T-cell (primary cell): ENCODE data around the gene DERL2. TPM values are rescaled to one million over a fixed set of nuclear protein-coding genes. Genes with fewer than 3 reads are reported as not detected.
"Not testable (repeated sequence)": the region's sequence is repeated elsewhere in the genome, so short reads cannot be mapped to it uniquely, and the experiment has no call there.

Experiments used
- ATAC-seq, 4 experiments: fragments of 200-7000 bp in 3 of 4; fragments of 150-1000 bp in 1 of 4; cut with Tn5 transposase; replicated peaks in 1 of 4; 1 replicate in 3 of 4; 2 replicates in 1 of 4; pipeline ENCODE4 v1.10.0; 2021; ENCODE audit warnings: moderate library complexity in 3 of 4, mild to moderate bottlenecking in 2 of 4, moderate number of reproducible peaks in 1 of 4
- CTCF ChIA-PET, 2 donors: fragments of 300-600 bp; sonication (Branson Sonifier 250); formaldehyde crosslinking; loops; one replicate each; lab custom pipeline; 2022; ENCODE audit warnings: antibody characterized with exemption in 2 of 2; lab: Charles Lee
- POLR2A ChIA-PET, 2 donors: fragments of 300-600 bp; sonication (Branson Sonifier 250); formaldehyde crosslinking; loops; one replicate each; lab custom pipeline; 2022; ENCODE audit warnings: antibody characterized with exemption in 2 of 2; lab: Charles Lee
- DNase-seq, 35 experiments: peaks; one replicate each; pipeline versions ENCODE4 v3.0.0 to v3.0.0-alpha.2; 2013 to 2023
- H3K27ac ChIP-seq: one replicate; pipeline ENCODE4 v1.5.1; 2013; ENCODE audit warnings: low read length
- H3K27me3 ChIP-seq, 2 experiments: replicated peaks in 1 of 2; 1 replicate in 1 of 2; 2 replicates in 1 of 2; pipeline versions ENCODE4 v1.6.1 to v1.7.0; 2013; ENCODE audit warnings: low read length in 1 of 2, mixed read lengths in 1 of 2; ENCODE audit not compliant: control insufficient read depth in 2 of 2, insufficient read depth in 2 of 2; ENCODE audit errors: extremely low read depth in 1 of 2
- H3K36me3 ChIP-seq, 2 donors: 1 replicate in 1 of 2; 2 replicates in 1 of 2; pipeline versions ENCODE4 v1.6.1 to v1.7.0; 2013; ENCODE audit warnings: low read length in 1 of 2; ENCODE audit not compliant: control insufficient read depth in 2 of 2, insufficient read depth in 1 of 2; ENCODE audit errors: extremely low read depth in 1 of 2
- H3K4me1 ChIP-seq, 2 experiments: 1 replicate in 1 of 2; 2 replicates in 1 of 2; pipeline versions ENCODE4 v1.6.1 to v1.7.0; 2013; ENCODE audit warnings: low read length in 2 of 2, mixed read lengths in 1 of 2; ENCODE audit not compliant: insufficient read depth in 2 of 2, control insufficient read depth in 1 of 2; ENCODE audit errors: extremely low read depth in 1 of 2
- H3K4me3 ChIP-seq, 2 donors: 1 replicate in 1 of 2; 2 replicates in 1 of 2; pipeline versions ENCODE4 v1.5.1 to v1.7.0; 2013; ENCODE audit warnings: mild to moderate bottlenecking in 2 of 2, low read length in 1 of 2, moderate library complexity in 1 of 2; ENCODE audit not compliant: control insufficient read depth in 1 of 2; ENCODE audit errors: extremely low read depth in 1 of 2
- H3K9me3 ChIP-seq: 2 replicates; pipeline ENCODE4 v1.7.0; 2013
- H3K27ac Mint-ChIP-seq, 2 donors: one replicate each; pipeline ENCODE4 v1.8.0; 2020 to 2021; ENCODE audit warnings: mild to moderate bottlenecking in 2 of 2, mixed read lengths in 2 of 2
- H3K27me3 Mint-ChIP-seq, 2 donors: one replicate each; pipeline ENCODE4 v1.8.0; 2021 to 2022; ENCODE audit warnings: mixed read lengths in 2 of 2
- H3K36me3 Mint-ChIP-seq: one replicate; pipeline ENCODE4 v1.8.0; 2021; ENCODE audit warnings: mixed read lengths
- H3K4me1 Mint-ChIP-seq, 3 donors: one replicate each; pipeline ENCODE4 v1.8.0; 2020 to 2022; ENCODE audit warnings: mixed read lengths in 3 of 3, mild to moderate bottlenecking in 1 of 3
- H3K4me3 Mint-ChIP-seq, 3 donors: one replicate each; pipeline ENCODE4 v1.8.0; 2020 to 2022; ENCODE audit warnings: mild to moderate bottlenecking in 3 of 3, mixed read lengths in 3 of 3, moderate library complexity in 3 of 3
- H3K9me3 Mint-ChIP-seq, 3 donors: one replicate each; pipeline ENCODE4 v1.8.0; 2020 to 2022; ENCODE audit warnings: mixed read lengths in 3 of 3
- WGBS: methylation state at CpG from one replicate; pipeline ENCODE4 v1.1.5; 2013; ENCODE audit warnings: missing lambda C conversion rate; ENCODE audit not compliant: insufficient coverage; 5-methylcytosine and 5-hydroxymethylcytosine counted together
- total RNA-seq, 35 experiments: library from RNA in 6 of 35; stranded (reverse) in 6 of 35; fragments of 120-200 nt in 1 of 35; gene quantifications; one replicate each; pipeline versions ENCODE4 v1.2.1 to v1.2.4 and lab custom pipeline; 2013 to 2026

DERL2 gene
- total RNA-seq, 5 donors from 2014 or later (not counting 1 experiment from before 2014, with no cell fraction given), result 58.2 to 73.9 (median 64.0) TPM

- not testable (repeated sequence) for H3K4me3 Mint-ChIP-seq, H3K27me3 Mint-ChIP-seq, H3K27me3 ChIP-seq, H3K27ac ChIP-seq, H3K9me3 ChIP-seq, DNase-seq, ATAC-seq, H3K4me1 Mint-ChIP-seq, H3K4me1 ChIP-seq, H3K4me3 ChIP-seq, H3K9me3 Mint-ChIP-seq
- peak overlapping the region; percentile 11 to 16 for H3K27ac Mint-ChIP-seq
- WGBS, result no CpG with 5 or more reads among the region's 5 CpGs
- CTCF ChIA-PET, result interaction anchor here in 1 of 2 donors (0.6 kb wide), 1 partner anchor 34 kb away, joined by 3 read pairs; no protein-coding TSS in a partner anchor
- H3K36me3 ChIP-seq, result peaks cover 33 to 87% of the 10 kb centered on the region in 2 donors
- H3K36me3 Mint-ChIP-seq, result peaks cover 65% of the 10 kb centered on the region
- POLR2A ChIA-PET, result interaction anchor here in 1 of 2 donors (0.5 kb wide), 1 partner anchor 7 kb away, joined by 3 read pairs; no protein-coding TSS in a partner anchor
Observed at GRCh38 chr17:5431234-5431633, 54.7 kb downstream of the DERL2 start.

- peaks cover 0 to 6% (median 5%) of the 10 kb centered on the region in 3 donors for H3K4me1 Mint-ChIP-seq
- peak overlapping the region in 1 of 2 donors; percentile 11 for H3K27ac Mint-ChIP-seq
- Histone ChIP-seq H3K27ac (no peak overlapping the region), H3K27me3 (no peaks in the 10 kb centered on the region), H3K36me3 (peaks cover 33 to 89% of the 10 kb centered on the region in 2 donors), H3K4me1 (no peaks in the 10 kb centered on the region), H3K9me3 (no peaks in the 10 kb centered on the region), H3K4me3 (no peak overlapping the region)
- H3K36me3 Mint-ChIP-seq, result peaks cover 68% of the 10 kb centered on the region
- ChIA-PET POLR2A (interaction anchor here in 1 of 2 donors (0.5 kb wide), 1 partner anchor 8 kb away, joined by 3 read pairs; no protein-coding TSS in a partner anchor), CTCF (interaction anchor here in 1 of 2 donors (0.6 kb wide), 1 partner anchor 35 kb away, joined by 3 read pairs; no protein-coding TSS in a partner anchor)
- ATAC-seq, result no peak
- H3K9me3 Mint-ChIP-seq, result no peaks in the 10 kb centered on the region
- H3K4me3 Mint-ChIP-seq, result no peak overlapping the region
- no peak for DNase-seq
- WGBS, result no CpG with 5 or more reads among the region's 3 CpGs
- no peaks in the 10 kb centered on the region for H3K27me3 Mint-ChIP-seq
Observed at GRCh38 chr17:5430413-5430999, 55.5 kb downstream of the DERL2 start.

- Mint-ChIP-seq H3K36me3 (peaks cover 74% of the 10 kb centered on the region), H3K27me3 (no peaks in the 10 kb centered on the region), H3K27ac (peak overlapping the region; percentile 29 to 53), H3K9me3 (no peaks in the 10 kb centered on the region), H3K4me1 (peaks cover 0 to 6% (median 2%) of the 10 kb centered on the region in 3 donors), H3K4me3 (no peak overlapping the region)
- ChIA-PET CTCF (no interaction called here), POLR2A (no interaction called here)
- peaks cover 29 to 90% of the 10 kb centered on the region in 2 donors for H3K36me3 ChIP-seq
- ATAC-seq (no peak), DNase-seq (no peak)
- H3K9me3 ChIP-seq, result no peaks in the 10 kb centered on the region
- no peaks in the 10 kb centered on the region for H3K4me1 ChIP-seq
- WGBS, result no CpG with 5 or more reads among the region's 3 CpGs
- no peaks in the 10 kb centered on the region for H3K27me3 ChIP-seq
- H3K4me3 ChIP-seq, result no peak overlapping the region
- H3K27ac ChIP-seq, result no peak overlapping the region
Observed at GRCh38 chr17:5429191-5429887, 56.6 kb downstream of the DERL2 start.

GRCh38 chr17:5425826-5426225, 60.2 kb downstream of the DERL2 start:
- Mint-ChIP-seq H3K27me3 (no peaks in the 10 kb centered on the region), H3K9me3 (no peaks in the 10 kb centered on the region), H3K36me3 (peaks cover 60% of the 10 kb centered on the region), H3K4me3 (no peak overlapping the region), H3K4me1 (peaks cover 14 to 28% (median 24%) of the 10 kb centered on the region in 3 donors), H3K27ac (no peak overlapping the region)
- ChIA-PET POLR2A (interaction anchor here in 1 of 2 donors (0.7 kb wide), 1 partner anchor 136 kb away, joined by 4 read pairs; no protein-coding TSS in a partner anchor), CTCF (interaction anchor here in 1 of 2 donors (0.8 kb wide), 1 partner anchor 35 kb away, joined by 4 read pairs; no protein-coding TSS in a partner anchor)
- no peak for DNase-seq
- no peaks in the 10 kb centered on the region for H3K27me3 ChIP-seq
- H3K4me3 ChIP-seq, result no peak overlapping the region
- peaks cover 17 to 88% of the 10 kb centered on the region in 2 donors for H3K36me3 ChIP-seq
- H3K4me1 ChIP-seq, result peaks cover 2 to 5% of the 10 kb centered on the region in 2 experiments
- H3K9me3 ChIP-seq, result no peaks in the 10 kb centered on the region
- ATAC-seq, result no peak
- H3K27ac ChIP-seq, result no peak overlapping the region
- 0% methylated on average over 1 of the region's 3 CpGs for WGBS

- Mint-ChIP-seq H3K4me3 (no peak overlapping the region), H3K27ac (no peak overlapping the region), H3K27me3 (no peaks in the 10 kb centered on the region), H3K9me3 (no peaks in the 10 kb centered on the region), H3K36me3 (peaks cover 57% of the 10 kb centered on the region), H3K4me1 (peaks cover 21 to 33% (median 32%) of the 10 kb centered on the region in 3 donors)
- H3K4me3 ChIP-seq, result no peak overlapping the region
- no peaks in the 10 kb centered on the region for H3K9me3 ChIP-seq
- DNase-seq (no peak), ATAC-seq (no peak)
- peaks cover 14 to 81% of the 10 kb centered on the region in 2 donors for H3K36me3 ChIP-seq
- ChIA-PET CTCF (interaction anchor here in 1 of 2 donors (1.2 kb wide), 1 partner anchor 14 kb away, joined by 5 read pairs; the partner anchor contains the start of gene C1QBP), POLR2A (no interaction called here)
- peaks cover 4 to 11% of the 10 kb centered on the region in 2 experiments for H3K4me1 ChIP-seq
- H3K27ac ChIP-seq, result no peak overlapping the region
- no peaks in the 10 kb centered on the region for H3K27me3 ChIP-seq
- WGBS, result 100% methylated on average over 1 of the region's 1 CpG
Observed at GRCh38 chr17:5424909-5425308, 61.1 kb downstream of the DERL2 start.

GRCh38 chr17:5422505-5422904, 63.5 kb downstream of the DERL2 start:
- Histone ChIP-seq H3K36me3 (peaks cover 14 to 57% of the 10 kb centered on the region in 2 donors), H3K9me3 (no peaks in the 10 kb centered on the region), H3K27ac (no peak overlapping the region), H3K27me3 (no peaks in the 10 kb centered on the region), H3K4me3 (no peak overlapping the region), H3K4me1 (peaks cover 10 to 20% of the 10 kb centered on the region in 2 experiments)
- DNase-seq (no peak), ATAC-seq (no peak)
- CTCF ChIA-PET, result no interaction called here
- Mint-ChIP-seq H3K4me3 (no peak overlapping the region), H3K27ac (no peak overlapping the region), H3K36me3 (peaks cover 42% of the 10 kb centered on the region), H3K4me1 (peaks cover 21 to 46% (median 43%) of the 10 kb centered on the region in 3 donors), H3K27me3 (no peaks in the 10 kb centered on the region), H3K9me3 (no peaks in the 10 kb centered on the region)
- POLR2A ChIA-PET, result no interaction called here
- WGBS, result no CpG with 5 or more reads among the region's 2 CpGs
